HG03521 (cell line): ENCODE results near the gene CXXC5.
A peak's percentile ranks its signal among the peaks of the same experiment; 100 is the strongest.
"Not testable (repeated sequence)": the region's sequence is repeated elsewhere in the genome, so short reads cannot be mapped to it uniquely, and the experiment has no call there.

Experiments
- ATAC-seq: cut with Tn5 transposase; IDR thresholded peaks from one replicate; pipeline ENCODE4 v1.9.1; 2021; ENCODE audit warnings: mild to moderate bottlenecking, moderate library complexity; ENCODE audit not compliant: unreplicated experiment

The CXXC5 gene

DNA sequence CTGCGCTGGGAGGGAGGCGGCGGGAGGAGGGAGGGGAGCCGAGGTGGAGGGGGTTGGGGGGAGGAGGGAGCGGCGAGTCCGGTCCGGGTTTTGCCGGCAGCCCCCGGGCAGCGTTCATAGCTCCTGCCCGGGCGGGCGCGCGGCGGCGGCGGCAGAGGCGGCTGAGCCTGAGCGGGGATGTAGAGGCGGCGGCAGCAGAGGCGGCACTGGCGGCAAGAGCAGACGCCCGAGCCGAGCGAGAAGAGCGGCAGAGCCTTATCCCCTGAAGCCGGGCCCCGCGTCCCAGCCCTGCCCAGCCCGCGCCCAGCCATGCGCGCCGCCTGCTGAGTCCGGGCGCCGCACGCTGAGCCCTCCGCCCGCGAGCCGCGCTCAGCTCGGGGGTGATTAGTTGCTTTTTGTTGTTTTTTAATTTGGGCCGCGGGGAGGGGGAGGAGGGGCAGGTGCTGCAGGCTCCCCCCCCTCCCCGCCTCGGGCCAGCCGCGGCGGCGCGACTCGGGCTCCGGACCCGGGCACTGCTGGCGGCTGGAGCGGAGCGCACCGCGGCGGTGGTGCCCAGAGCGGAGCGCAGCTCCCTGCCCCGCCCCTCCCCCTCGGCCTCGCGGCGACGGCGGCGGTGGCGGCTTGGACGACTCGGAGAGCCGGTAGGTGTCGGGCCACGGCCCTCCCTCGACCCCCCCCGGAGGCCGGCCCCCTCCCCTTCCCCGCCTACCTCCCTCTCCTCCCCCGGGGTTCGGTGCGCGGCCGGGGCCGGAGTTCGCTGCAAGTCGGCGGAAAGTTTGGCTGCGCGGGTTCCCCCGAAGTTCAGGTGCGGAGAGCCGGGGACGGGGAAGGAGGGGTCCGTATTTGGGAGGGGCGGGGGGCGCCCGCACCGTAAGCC is at the start of gene CXXC5:
CXXC5 (plus strand) TSS at position 145 of the 877 bp plus-strand sequence. CDS start 32,175 bp downstream, outside the sequence.
- peak; percentile 24 for ATAC-seq

- not testable (repeated sequence) for ATAC-seq
These were observed 49.6 kb upstream of the CXXC5 start for GRCh38 chr5:139598601-139598965.

GRCh38 chr5:139600336-139600949 is 47.7 kb upstream of the CXXC5 start:
- no peak for ATAC-seq

DNA sequence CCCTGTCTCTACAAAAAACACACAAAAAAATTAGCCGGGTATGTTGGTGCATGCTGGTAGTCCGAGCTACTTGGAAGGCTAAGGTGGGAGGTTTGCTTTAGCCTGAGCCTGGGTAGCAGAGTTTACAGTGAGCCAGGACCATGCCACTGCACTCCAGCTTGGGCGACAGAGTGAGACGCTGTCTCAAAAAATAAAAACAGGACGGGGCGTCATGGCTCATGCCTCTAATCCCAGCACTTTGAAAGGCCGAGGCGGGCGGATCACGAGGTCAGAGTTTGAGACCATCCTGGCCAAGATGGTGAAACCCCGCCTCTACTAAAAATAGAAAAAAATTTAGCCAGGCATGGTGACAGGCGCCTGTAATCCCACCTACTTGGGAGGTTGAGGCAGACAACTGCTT is 46.7 kb upstream of the CXXC5 start:
- ATAC-seq, result no peak

DNA sequence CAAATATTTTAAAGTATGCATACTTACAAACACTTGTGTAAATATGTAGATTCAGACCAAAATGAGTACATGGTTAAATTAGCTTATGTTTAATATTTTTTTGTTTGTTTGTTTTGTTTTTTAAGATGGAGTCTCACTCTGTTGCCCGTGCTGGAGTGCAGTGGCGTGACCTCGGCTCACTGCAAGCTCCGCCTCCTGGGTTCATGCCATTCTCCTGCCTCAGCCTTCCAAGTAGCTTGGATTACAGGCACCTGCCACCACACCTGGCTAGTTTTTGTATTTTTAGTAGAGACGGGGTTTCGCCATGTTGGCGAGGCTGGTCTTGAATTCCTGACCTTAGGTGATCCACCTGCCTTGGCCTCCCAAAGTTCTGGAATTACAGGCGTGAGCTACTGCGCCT is 46.2 kb upstream of the CXXC5 start:
- ATAC-seq, result not testable (repeated sequence)

DNA sequence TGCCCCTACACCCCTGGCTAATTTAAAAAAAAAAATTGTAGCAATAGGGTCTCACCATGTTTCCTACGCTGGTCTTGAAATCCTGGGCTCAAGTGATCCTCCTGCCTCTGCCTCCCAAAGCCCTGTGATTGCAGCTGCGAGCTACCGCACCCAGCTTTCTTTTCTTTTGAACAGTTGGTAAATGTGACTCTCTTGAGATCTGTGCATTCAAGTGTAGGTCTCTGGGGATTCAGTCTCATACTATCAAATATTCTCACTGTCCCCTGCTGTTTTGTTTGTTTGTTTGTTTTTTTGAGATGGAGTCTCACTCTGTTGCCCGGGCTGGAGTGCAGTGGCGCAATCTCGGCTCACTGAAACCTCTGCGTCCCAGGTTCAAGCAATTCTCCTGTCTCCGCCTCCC is 42.3 kb upstream of the CXXC5 start:
- no peak for ATAC-seq

DNA sequence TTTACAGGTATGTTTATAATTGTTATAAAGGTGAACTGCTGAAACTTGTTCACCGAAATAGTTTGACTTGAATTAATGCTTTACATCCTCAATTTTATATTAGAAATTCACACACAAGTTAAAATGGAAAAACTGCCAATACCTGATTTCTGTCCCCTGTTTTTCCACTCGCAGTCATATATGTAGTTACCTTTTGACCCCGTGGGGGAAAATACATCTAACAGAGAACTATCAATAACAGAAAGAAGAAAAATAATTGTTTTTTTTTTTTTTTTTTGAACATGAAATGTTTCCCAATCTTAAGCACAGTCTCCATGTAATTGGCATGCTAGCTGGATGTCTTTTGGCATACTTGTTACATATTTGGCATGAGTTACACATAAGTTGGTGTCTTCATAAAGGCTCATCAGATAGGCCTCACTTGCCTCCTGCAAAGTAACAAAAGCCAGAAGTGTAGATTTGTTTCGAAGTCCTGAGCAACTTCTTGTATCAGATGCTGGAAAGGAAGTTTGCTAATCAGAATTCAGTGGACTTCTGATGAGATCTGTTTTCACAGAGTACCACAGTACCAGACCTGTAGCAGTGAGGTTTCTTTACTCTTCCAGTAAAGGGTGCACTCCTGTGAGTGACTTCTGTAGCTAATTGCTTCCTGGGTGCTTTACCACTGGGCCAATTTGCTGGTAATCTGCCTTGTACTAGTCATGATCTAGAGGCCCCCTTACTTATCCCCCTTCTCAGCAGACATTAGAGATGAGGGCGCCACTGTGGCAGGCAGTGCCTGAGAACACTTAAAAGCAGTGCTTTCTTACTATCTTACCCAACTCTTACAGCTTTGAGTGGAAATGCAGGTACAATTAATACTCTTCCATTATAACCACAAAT is 36.2 kb upstream of the CXXC5 start:
- ATAC-seq, result no peak

- no peak for ATAC-seq
These were observed 28.3 kb upstream of the CXXC5 start for GRCh38 chr5:139619861-139620260.

DNA sequence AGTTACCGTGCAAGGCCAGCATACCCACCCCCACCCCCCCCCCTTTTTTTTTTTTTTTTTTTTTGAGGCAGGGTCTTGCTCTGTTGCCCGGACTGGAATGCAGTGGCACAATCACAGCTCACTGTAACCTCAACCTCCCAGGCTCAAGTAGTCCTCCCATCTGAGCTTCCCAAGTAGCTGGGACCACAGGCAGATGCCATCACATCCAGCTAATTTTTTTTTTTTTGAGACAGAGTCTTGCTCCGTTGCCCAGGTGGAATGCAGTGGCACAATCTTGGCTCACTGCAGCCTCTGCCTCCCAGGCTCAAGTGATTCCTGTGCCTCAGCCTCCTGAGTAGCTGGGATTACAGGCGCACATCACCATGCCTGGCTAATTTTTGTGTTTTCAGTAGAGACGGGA is 22.8 kb upstream of the CXXC5 start:
- ATAC-seq, result not testable (repeated sequence)

DNA sequence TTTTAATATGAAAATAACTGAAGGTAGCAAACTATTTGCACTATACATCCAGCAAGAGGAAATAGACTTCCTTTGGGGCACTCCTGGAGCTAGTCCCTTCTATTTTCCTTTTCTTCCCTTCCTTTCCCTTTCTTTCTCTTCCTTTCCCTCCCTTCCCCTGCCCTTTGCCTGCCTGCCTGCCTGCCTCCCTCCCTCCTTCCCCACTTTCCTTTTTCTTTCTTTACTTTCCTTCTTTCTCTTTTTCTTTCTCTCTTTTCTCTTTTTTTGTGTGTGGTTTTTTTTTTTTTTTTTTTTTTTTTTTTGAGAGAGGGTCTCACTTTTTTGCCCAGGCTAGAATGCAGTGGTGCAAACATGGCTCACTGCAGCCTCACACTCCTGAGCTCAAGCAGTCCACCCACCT is 17.3 kb upstream of the CXXC5 start:
- ATAC-seq, result no peak

GRCh38 chr5:139631520-139632165 is 16.5 kb upstream of the CXXC5 start:
- no peak for ATAC-seq

DNA sequence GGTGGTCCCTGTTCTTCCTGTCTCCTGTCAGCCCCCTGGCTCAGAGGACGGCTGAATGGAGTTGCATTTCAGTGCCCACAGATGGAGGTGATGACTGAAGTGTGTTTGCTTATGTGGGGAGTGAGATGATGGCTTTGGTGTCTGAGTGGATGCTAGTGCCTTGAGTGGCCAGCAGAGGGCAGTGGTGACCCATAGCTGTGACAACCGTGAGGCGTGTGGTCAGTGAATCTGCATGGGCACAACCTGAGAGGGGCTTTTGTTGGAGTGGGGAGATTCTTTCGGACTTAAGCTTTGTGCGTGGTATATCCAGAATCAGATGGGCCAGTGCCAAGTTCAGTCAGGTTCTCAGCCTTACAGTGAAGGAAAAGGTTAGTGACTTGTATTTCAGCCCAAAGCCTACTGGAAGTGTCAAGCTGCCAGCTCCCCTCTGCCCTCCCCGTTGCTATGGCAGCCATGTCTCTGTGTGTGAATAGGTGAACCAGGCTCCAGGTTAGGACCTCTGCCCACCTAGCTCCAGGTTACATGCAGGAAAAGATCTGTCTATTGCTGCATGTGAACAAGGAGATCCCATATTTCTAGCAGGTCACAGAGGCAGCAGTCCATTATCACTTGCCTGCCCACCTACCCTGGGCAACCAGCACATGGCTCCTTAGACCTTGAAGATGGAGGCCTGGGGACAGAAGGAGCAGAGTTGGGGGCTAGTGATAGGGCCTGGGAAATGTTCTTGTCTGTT is 14.7 kb upstream of the CXXC5 start:
- ATAC-seq, result no peak

DNA sequence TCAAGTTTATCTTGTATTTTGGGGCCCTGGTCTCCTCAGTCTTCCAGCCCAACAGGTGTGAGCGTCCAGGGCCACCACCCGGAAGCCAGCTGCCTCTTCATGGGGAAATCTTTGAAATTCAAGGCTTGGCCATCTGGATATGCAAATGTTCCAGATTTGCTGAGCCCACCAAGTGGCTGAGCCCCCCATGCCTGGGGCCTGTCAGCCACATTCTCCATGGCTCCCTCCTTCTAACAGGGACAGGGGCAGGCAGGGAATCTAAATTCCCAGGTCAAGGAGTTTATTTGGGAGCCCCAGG is 14.2 kb upstream of the CXXC5 start:
- ATAC-seq, result no peak

GRCh38 chr5:139634541-139634940 is 13.6 kb upstream of the CXXC5 start:
- no peak for ATAC-seq

GRCh38 chr5:139635191-139635590 is 13.0 kb upstream of the CXXC5 start:
- ATAC-seq, result no peak

DNA sequence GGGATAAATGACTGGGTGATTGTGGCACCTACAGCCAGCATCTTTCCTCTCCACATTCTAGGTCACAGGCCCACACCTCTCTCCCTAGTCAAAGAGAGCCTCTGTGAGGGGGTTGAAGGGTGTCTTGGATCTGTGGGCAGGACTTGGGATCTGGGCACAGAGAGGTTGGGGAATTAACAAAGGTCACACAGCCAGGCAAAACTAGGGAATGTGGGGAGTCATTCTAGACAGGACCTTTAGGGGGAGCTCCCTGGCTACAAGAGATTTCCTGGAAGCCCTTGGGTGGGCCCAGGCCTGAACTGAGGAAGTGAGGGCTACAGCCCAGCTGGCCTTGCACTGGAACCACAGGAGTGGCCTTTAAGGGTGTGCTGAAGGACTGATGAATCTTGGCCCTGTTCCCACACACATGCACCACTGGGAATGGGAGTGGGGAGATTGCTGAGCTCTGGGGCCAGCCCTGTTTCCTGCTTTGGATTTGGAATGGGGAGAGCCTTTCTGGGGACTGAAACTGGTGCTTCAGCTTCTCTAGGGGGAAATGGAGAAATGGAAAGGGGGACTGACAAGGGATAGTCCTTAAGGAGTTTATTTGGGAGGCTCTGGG is 12.4 kb upstream of the CXXC5 start:
- no peak for ATAC-seq

GRCh38 chr5:139636207-139636792 is 11.8 kb upstream of the CXXC5 start:
- peak; percentile 65 for ATAC-seq

DNA sequence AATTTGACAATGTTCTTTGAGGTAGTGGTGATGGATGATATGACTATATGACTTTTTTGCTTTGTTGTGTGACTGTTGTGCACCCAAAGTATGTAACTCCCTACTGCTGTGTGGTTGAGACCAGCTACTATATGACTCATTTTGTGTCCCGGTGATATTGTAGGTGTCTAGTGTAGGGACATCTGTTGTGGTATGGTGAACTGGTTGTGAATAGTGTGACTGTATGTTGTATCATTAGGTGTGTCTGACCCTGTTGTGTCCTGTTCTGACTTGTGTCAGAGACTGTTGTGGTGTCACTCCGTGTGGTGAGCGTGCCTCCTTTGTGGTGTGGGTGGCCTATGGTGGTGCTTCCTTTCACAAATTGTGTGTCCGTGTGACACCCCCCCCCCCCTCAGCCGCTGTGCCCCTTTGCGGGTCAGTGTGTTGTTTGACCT is 11.2 kb upstream of the CXXC5 start:
- no peak for ATAC-seq

DNA sequence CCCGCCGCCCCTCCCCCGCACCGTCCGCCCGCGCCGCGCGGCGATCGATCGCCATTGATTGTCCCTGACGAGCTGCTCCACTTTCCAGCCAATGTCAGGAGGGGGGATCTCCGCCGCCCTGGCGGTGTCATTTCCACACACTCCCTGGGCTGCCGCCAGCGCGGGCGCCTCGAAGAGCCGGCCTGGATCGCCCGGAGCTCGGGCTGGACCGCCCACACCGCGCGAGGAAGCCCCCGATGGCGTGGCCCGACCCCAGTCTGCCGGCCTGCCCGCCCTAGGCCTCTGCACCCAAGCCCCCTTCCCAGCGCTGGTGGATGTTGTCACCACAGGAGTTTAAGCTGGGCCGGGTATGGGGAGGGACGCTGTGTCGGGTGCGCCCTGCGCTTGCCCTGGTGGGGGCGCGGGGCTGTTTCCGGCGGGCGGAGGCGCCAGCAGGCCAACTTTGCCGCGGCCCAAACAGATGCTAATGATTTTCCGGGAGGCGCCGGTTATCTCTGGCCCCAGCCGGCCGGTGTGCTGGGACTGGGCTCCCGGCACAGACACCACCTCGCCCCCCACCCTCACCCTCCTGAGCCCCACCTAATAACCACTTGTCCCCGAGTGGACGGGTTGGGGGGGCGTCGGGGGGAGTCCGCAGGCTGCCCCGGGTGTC is 10.6 kb upstream of the CXXC5 start:
- ATAC-seq, result no peak
